Measurements from ENCODE around the gene MAB21L3. TPM values are rescaled to one million over a fixed set of nuclear protein-coding genes. Genes with fewer than 3 reads are reported as not detected.

MAB21L3 gene
- total RNA-seq, 4 donors from 2014 or later = 1.3 TPM; not detected in 3

Other genes with a start within 250 kb of the MAB21L3 start
- gene SLC22A15, start 134.9 kb upstream of the MAB21L3 start, total RNA-seq = 1 to 10 TPM; 2.3 to 6.5 (median 4.1) TPM

Measured in gastroesophageal sphincter (tissue), 4 donors.